Measurements from ENCODE around the gene OR52E1. TPM values are rescaled to one million over a fixed set of nuclear protein-coding genes. Genes with fewer than 3 reads are reported as not detected.
A peak's percentile ranks its signal among the peaks of the same experiment; 100 is the strongest.
"Not testable (repeated sequence)": the region's sequence is repeated elsewhere in the genome, so short reads cannot be mapped to it uniquely, and the experiment has no call there.

OR52E1 gene
- not detected for total RNA-seq (ENCODE audit: insufficient read depth, low replicate concordance)

GRCh38 chr11:5069272-5069671, at the start of gene OR52E1:
OR52E1 (plus strand) TSS chr11:5069572.
- DNase-seq (ENCODE audit: low spot score): no peak

- DNase-seq (ENCODE audit: low spot score): no peak
These were observed 47.4 kb upstream of the OR52E1 start for GRCh38 chr11:5021996-5022395.

- DNase-seq (ENCODE audit: low spot score): no peak
These were observed 32.7 kb upstream of the OR52E1 start for GRCh38 chr11:5036669-5037068.

- no peak for DNase-seq (ENCODE audit: low spot score)
These were observed 31.4 kb upstream of the OR52E1 start for GRCh38 chr11:5037926-5038325.

GRCh38 chr11:5038341-5038740, 31.0 kb upstream of the OR52E1 start:
- no peak for DNase-seq (ENCODE audit: low spot score)

- no peak for DNase-seq (ENCODE audit: low spot score)
These were observed 28.5 kb upstream of the OR52E1 start for GRCh38 chr11:5040876-5041275.

- DNase-seq (ENCODE audit: low spot score): no peak
These were observed 27.3 kb upstream of the OR52E1 start for GRCh38 chr11:5042091-5042490.

GRCh38 chr11:5043380-5043779, 26.0 kb upstream of the OR52E1 start:
- peak; percentile 19 for DNase-seq (ENCODE audit: low spot score)

GRCh38 chr11:5046226-5046625, 23.1 kb upstream of the OR52E1 start, which contains the start of gene OR52J3:
OR52J3 (plus strand) TSS chr11:5046526; CDS start chr11:5046526, 0 bp downstream.
- DNase-seq (ENCODE audit: low spot score): no peak

GRCh38 chr11:5046754-5047330, 22.5 kb upstream of the OR52E1 start:
- no peak for DNase-seq (ENCODE audit: low spot score)

- DNase-seq (ENCODE audit: low spot score): not testable (repeated sequence)
These were observed 10.7 kb upstream of the OR52E1 start for GRCh38 chr11:5058679-5059078.

GRCh38 chr11:5059391-5059790, 10.0 kb upstream of the OR52E1 start, which contains the start of gene OR52E2:
OR52E2 (minus strand) TSS chr11:5059627; CDS start chr11:5059627, 0 bp downstream.
- no peak for DNase-seq (ENCODE audit: low spot score)

GRCh38 chr11:5065027-5065426, 4.3 kb upstream of the OR52E1 start:
- DNase-seq (ENCODE audit: low spot score): no peak

- DNase-seq (ENCODE audit: low spot score): no peak
These were observed 2.4 kb downstream of the OR52E1 start for GRCh38 chr11:5071799-5072198.

- no peak for DNase-seq (ENCODE audit: low spot score)
These were observed 12.0 kb downstream of the OR52E1 start for GRCh38 chr11:5081405-5081804.

GRCh38 chr11:5083602-5084001, 14.2 kb downstream of the OR52E1 start:
- no peak for DNase-seq (ENCODE audit: low spot score)

GRCh38 chr11:5088556-5088955, 19.2 kb downstream of the OR52E1 start:
- no peak for DNase-seq (ENCODE audit: low spot score)

- no peak for DNase-seq (ENCODE audit: low spot score)
These were observed 21.3 kb downstream of the OR52E1 start for GRCh38 chr11:5090668-5091067.

- DNase-seq (ENCODE audit: low spot score): no peak
These were observed 23.6 kb downstream of the OR52E1 start for GRCh38 chr11:5092821-5093585.

GRCh38 chr11:5096011-5096410, 26.6 kb downstream of the OR52E1 start:
- DNase-seq (ENCODE audit: low spot score): no peak

- peak; percentile 7 for DNase-seq (ENCODE audit: low spot score)
These were observed 32.9 kb downstream of the OR52E1 start for GRCh38 chr11:5102246-5102645.

GRCh38 chr11:5103066-5103465, 33.7 kb downstream of the OR52E1 start:
- DNase-seq (ENCODE audit: low spot score): no peak

GRCh38 chr11:5107285-5107684, 37.9 kb downstream of the OR52E1 start:
- DNase-seq (ENCODE audit: low spot score): peak; percentile 11

All from umbilical cord (tissue), 2 donors.